ENCODE results near the gene SMG6.

DNA sequence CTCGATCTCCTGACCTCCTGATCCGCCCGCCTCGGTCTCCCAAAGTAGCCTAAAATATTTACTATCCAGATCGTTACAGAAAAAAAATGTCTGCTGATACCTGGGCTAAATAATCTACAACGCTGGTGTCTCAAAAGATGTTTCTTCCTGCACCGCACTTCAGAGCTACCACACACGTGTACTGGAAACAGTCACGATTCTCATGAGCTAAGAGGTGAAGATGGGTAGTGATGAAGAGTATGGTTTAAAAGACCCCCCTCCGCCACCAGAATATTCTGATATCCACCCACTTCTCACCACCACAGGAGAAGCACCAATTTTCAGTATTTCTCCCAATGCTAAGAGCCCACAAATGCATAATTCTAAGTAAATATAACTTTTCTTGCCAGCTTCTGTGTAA, 50.2 kb downstream of the SMG6 start:
- TF ChIP-seq, protein P1, sequence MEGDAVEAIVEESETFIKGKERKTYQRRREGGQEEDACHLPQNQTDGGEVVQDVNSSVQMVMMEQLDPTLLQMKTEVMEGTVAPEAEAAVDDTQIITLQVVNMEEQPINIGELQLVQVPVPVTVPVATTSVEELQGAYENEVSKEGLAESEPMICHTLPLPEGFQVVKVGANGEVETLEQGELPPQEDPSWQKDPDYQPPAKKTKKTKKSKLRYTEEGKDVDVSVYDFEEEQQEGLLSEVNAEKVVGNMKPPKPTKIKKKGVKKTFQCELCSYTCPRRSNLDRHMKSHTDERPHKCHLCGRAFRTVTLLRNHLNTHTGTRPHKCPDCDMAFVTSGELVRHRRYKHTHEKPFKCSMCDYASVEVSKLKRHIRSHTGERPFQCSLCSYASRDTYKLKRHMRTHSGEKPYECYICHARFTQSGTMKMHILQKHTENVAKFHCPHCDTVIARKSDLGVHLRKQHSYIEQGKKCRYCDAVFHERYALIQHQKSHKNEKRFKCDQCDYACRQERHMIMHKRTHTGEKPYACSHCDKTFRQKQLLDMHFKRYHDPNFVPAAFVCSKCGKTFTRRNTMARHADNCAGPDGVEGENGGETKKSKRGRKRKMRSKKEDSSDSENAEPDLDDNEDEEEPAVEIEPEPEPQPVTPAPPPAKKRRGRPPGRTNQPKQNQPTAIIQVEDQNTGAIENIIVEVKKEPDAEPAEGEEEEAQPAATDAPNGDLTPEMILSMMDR (IDR thresholded peaks at IDR 0.05; ENCODE audit: low read depth, low read length) = no peak
- TF ChIP-seq EZH2phosphoT487 (IDR thresholded peaks at IDR 0.05; ENCODE audit: low read depth) = no peak
